H4 (cell line): ENCODE measurements around the gene PRORP. TPM values are rescaled to one million over a fixed set of nuclear protein-coding genes. Genes with fewer than 3 reads are reported as not detected.
"Not testable (repeated sequence)": the region's sequence is repeated elsewhere in the genome, so short reads cannot be mapped to it uniquely, and the experiment has no call there.

Experiments used
- DNase-seq: peaks from one replicate; pipeline ENCODE4 v3.0.0-alpha.2; 2015; ENCODE audit warnings: low spot score
- total RNA-seq: library from RNA; depleted of rRNA; stranded (reverse); fragments of >200 nt; shearing (Covaris generic); gene quantifications from 2 replicates; pipeline ENCODE4 v1.2.3, GENCODE V29; 2014; rRNA removed

PRORP gene
- total RNA-seq, 1 experiment from 2014 or later: 31.5 TPM

DNA sequence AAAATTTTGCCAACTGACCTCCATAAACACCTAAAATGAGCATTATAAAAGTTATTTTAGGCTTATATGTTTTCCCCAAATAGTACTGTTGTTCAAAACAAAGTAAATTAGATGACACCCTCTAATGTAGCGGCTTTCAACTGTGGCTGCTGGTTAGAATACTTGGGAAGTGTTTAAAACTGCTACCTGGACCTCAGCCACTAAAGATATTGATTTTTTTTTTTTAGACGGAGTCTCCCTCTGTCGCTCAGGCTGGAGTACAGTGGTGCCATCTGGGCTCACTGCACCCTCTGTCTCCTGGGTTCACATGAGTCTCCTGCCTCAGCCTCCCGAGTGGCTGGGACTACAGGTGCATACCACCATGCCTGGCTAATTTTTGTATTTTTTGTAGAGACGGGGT lies 16.2 kb downstream of the PRORP start:
- no peak for DNase-seq

DNA sequence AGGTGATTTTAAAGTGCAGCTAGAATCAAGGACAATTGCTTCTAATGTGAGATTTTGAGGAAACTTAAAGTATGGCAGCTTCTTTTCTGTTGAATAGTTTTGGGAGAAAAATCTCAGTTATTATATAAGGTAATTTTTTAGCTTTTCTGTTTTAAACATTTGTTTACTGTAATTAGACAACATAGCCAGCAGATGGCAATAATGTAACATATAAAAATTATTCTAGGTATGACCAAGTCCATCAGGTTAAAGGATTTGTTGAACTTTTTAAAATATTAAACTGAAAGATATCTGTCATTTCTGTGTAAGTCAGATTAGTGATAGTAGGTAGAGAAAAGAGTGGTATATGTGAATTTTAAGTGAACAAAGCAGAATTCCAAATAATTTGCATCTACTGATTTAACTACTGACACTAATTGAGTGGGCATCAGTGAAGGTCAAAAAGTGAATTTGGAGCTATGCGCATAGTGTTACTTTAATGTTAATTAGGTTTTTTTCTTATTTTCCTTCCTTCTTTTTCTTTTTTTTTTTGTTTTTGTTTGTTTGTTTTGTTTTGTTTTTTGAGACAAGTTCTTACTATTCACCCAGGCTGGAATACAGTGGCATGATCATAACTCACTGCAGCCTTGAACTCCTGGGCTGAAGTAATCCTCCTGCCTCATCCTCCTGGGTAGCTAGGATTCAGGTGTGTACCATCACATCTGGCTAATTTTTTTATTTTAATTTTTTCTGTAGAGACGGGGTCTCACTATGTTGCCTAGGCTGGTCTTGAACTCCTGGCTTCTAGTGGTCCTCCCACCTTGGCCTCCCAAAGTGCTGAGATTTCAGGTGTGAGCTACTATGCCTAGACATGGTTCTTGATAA lies 18.6 kb downstream of the PRORP start:
- no peak for DNase-seq

DNA sequence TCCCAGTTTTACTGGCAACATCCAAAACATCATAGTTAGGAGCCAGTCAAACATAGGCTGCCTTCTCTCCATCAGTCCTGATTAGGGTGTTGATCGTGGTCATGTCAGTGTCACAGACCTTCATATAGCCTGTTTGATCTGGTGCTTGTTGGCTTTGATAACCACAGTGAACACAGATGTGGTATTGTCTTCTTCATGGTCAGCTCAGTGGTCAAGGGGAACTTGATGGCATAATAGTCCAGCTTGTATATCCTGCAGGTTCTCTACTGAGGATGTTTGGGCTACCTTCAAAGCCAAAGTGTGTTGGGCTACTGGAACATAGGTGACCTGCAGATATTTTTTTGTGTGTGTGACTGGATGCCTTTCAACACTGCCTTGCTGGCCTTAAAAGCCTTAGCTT lies 21.7 kb downstream of the PRORP start:
- DNase-seq: no peak

DNA sequence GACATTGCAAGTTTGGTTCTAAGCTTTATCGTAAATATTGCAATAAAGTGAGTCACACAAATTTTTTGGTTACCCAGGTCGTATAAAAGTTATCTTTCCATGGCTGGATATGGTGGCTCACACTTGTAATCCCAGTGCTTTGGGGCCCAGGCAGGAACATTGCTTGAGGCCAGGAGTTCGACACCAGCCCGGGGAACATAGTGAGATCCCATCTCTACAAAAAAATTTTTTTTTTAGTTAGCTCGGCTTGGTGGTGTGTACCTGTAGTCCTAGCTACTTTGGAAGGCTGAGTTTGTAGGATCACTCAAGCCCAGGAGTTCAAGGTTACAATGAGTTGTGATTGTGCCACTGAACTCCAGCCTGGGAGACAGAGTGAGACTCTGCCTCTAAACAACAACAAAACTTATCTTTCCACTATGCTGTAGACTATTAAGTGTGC lies 24.4 kb downstream of the PRORP start:
- DNase-seq: no peak

DNA sequence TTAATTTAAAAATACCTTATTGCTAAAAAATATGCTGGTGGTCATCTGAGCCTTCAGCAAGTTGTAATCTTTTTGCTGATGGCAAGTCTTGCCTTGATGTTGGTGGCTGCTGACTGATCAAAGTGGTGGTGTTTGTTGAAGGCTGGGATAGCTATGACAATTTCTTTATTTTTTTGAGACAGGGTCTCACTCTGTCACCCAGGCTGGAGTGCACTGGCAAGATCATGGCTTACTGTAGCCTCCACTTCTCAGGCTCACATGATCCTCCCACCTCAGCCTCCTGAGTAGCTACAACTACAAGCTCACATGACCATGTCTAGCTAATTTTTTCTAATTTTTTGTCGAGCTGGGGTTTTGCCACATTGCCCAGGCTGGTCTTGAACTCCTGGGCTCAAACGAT lies 24.8 kb downstream of the PRORP start:
- no peak for DNase-seq

DNA sequence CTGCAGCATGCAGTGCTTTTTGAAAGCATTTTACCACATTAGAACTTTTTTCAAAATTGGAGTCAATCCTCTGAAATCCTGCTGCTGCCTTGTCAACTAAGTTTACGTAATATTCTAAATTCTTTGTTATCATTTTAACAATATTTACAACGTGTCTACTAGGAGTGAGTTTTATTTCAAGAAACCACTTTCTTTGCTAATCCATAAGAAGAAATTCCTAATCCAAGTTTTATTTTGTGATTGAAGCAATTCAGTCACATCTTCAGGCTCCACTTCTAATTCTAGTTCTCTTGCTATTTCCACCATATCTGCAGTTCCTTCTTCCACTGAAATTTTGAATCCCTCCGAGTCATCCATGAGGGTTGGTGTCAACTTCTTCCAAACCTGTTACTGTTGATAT lies 25.4 kb downstream of the PRORP start:
- DNase-seq: no peak

DNA sequence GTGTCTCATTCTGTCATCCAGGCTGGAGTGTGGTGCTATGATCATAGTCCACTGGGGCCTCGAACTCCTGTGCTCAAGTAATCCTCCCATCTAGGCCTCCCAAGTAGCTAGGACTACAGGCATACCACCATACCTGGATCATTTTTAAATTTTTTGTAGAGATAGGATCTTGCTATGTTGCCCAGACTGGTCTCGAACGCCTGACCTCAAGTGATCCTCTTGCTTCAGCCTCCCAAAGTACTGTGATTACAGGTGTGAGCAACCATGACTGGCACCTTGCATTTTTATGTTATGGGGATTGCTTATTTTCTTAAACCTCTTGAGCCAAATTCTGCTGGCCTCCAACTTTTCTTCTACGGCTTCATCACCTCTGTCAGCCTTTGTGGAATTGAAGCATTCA lies 26.9 kb downstream of the PRORP start:
- no peak for DNase-seq

DNA sequence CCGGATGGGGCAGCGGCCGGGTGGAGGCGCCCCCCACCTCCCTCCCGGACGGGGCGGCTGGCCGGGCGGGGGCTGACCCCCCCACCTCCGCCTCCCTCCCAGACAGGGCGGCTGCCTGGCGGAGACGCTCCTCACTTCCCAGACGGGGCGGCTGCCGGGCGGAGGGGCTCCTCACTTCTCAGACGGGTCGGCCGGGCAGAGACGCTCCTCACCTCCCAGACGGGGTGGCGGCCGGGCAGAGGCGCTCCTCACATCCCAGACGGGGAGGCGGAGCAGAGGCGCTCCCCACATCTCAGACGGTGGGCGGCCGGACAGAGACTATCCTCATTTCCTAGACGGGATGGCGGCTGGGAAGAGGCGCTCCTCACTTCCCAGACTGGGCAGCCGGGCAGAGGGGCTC lies 30.2 kb downstream of the PRORP start:
- not testable (repeated sequence) for DNase-seq

DNA sequence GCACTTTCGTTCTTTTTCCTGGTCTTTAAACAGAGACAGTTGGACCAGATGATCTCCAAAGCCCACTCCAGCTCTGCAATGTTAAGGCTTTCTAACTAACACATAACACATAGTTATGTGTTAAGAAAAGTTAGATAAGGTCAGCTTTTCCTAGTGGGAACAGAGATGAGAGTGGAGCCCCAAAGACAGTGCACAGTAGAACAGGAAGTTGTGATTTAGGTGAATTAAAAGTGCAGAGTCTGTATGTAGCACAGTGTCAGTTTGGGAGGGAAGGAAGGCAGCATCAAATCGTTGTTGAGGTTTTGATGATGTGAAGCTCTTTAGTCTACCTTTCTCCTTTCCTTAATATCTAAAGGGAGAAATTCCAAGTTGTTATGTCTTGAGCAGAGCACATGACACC lies 31.7 kb downstream of the PRORP start:
- DNase-seq: no peak

DNA sequence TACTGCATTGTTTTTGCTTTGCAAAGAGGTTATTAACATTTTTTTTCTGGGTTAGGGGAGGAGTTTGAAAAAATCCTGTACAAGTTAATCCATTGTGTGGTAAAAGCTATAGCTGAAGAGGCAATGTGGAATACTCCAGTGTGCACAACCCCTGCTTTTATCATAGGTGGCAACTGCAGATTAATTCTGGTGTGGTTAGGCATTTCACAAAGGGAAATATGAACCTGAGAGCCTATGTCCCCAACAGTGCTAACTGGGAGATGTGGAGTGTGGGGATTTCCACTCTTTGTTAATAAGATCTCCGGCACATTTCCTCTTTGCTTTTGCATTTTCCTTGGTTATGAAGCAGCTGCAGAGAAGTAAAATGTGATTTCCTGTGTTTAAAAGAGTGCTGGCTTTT lies 33.6 kb downstream of the PRORP start:
- DNase-seq: no peak

DNA sequence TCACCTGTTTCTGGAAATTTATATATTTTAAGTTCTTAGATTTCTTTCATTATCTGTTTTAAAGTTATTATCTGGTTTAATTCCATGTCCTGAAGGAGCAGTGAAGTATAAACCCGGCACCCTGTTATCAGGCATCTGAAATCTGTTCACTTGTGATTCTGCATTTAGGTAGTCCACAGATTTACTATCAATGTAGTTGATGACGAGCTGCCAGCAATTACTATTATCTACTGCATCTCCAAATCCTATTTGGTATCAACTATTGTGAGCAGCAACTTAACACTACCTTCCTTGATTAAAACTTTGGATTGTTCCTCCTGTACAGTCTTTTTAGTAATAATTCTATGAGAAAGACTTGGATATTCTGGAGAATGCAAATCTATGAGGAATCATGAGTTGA lies 36.1 kb downstream of the PRORP start:
- no peak for DNase-seq

DNA sequence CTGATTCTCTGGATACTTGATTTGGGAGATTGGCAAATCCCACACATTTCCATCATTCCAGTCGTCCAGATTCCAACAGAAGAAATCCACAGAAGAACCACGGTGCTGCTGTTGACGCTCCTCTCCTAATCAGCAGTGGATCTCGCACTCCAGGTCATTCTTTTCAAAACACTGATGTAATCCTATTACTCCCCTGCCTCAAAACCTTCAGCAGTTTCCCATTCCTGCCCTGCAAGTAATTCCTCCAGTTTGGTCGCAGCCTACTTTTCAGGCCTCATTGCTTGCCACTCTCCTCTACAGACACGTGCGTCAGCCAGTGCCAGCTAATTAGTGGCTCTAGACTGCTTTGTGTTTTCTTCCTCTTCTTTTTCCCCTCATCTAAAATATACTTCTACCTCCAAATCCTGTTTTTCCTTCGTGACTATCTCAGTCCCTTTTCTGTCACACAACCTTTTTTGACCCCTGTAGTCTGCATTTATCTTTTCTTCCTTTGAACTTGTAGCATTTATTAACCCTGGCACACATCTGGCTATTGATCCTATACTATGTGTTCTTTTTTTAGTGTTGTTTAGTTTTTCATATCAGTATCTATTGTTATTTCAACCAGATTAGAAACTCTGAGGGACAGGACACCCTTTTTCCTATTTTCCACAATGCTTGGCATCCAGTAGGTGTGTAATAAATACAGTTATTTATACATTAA lies 36.8 kb downstream of the PRORP start:
- DNase-seq: no peak

DNA sequence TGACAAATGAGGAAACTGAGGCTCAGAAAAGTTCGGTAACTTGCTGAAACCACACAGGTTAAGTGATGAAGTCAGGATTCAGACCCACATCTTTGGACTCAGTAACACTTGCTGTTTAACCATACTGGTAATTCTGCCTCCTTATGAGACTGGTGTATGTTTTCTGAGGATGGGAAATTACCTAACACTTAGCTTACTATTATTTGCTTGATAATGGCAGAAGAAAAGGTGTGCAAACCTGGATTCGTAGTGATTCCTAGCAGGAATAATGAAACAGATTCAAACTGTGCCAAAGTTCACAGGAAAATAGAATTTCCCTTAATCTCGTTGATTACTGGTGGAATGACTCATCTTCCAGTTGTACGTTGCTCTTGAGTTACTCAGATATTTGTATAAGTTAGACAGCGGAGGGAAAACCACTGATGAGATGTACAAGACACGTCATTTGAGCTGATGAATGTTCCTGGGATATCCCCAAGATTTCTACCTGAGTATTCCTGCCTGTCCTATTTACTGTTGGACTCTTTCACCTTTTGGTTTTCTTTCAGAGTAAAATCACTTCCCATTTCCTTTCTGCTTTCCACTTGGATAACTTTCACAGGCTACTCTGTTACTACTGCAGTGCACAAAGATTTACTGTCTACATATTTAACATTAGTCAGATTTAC lies 37.5 kb downstream of the PRORP start:
- peak; percentile 77 for DNase-seq

DNA sequence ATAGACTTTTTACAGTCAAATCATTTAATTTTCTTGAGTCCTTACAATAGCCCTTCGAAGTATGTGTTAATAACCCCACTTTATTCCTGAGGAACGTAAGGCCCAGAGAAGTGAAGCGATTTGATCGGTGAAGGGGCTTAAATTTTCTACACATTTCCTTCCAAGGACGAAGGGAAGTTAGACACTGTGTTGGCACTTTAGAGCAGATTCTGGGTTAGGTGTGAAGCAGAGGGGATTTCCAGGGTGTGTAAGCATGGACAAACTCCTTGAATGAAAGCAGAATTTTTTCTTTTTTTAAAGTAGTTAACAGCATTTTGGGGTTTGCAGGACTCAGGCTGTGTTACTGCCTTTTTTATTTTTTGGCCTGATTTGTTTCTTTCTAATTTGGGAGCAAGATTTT lies 38.9 kb downstream of the PRORP start:
- DNase-seq: no peak

DNA sequence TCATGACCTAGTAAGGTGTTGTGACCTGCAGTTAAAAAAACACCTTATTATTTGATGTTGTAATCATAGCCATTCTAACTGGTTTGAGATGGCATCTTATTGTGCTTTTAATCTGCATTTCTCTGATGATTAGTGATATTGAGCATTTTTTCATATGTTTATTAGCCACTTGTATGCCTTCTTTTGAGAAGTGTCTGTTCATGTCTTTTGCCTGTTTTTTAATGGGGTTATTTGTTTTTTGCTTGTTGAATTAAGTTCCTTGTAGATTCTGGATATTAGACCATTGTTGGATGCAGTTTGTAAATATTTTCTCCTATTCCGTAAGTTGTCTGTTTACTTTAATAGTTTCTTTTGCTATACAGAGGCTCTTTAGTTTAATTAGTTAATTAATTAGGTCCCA lies 41.0 kb downstream of the PRORP start:
- DNase-seq: no peak

DNA sequence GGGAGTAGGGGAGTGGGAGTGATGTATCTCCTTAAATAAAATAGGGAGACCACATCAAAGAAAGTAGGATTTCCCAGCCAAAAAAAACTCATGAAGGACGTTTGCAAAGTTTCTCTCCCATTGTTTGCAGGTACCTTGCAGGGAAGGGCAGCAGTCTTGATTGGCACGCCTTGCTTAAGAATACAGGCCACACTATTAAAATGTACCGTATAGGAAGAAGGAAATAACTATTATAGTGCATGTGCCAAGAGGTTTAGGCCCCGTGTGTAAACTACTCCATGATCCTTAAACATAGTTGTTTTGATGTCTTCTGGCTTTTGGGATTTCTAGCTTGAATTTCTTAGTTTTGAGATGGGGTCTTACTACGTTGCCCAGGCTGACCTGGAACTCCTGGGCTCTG lies 42.5 kb downstream of the PRORP start:
- no peak for DNase-seq

DNA sequence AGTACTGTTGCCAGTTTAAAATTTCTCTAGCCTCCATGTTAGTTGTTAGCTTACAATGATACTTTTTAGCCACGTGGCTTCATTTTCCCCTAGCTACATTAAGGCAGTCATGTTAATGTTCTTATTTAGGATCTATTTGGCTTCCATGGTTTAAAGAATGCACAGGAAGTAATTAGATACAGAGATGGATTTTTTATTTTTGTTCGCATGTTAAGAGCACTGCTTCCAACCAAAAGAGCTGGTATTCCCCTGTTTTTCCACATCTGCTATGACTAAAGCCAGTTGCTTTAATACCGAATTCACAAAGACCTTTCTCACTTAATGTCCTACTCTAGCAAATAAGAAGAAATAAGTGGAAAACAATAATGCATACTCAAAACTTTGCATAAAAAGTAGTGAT lies 45.1 kb downstream of the PRORP start:
- DNase-seq: no peak

Other genes with a start within 250 kb of the PRORP start
- 27.9 and 34.2 TPM in 2 replicates for gene BAZ1A, start 247.2 kb upstream of the PRORP start, total RNA-seq
- gene SRP54, start 139.6 kb upstream of the PRORP start, total RNA-seq: 88.7 and 91.8 TPM in 2 replicates
- 21.4 and 30.7 TPM in 2 replicates for gene FAM177A1, start 76.3 kb upstream of the PRORP start, total RNA-seq
- 21.2 and 27.9 TPM in 2 replicates for gene PPP2R3C, start 562 bp upstream of the PRORP start, total RNA-seq
- 429 and 475 TPM in 2 replicates for gene PSMA6, start 169.8 kb downstream of the PRORP start, total RNA-seq